OCI-LY1 (cell line): ENCODE results near the gene ABLIM1.

ENCODE experiments used
- H2AFZ ChIP-seq: fragments of 200-600 bp; sonication (generic), shearing (Covaris generic); 2 replicates; pipeline ENCODE4 v1.6.0; 2014; ENCODE audit warnings: antibody characterized with exemption, mild to moderate bottlenecking, low read length
- H3F3A ChIP-seq: fragments of 200-600 bp; sonication (generic), shearing (Covaris generic); 2 replicates; pipeline ENCODE4 v1.6.0; 2014; ENCODE audit warnings: mild to moderate bottlenecking, antibody characterized with exemption, low read length, moderate library complexity; ENCODE audit not compliant: insufficient read depth
- H3K27ac ChIP-seq: fragments of 200-600 bp; sonication (generic); 2 replicates; pipeline ENCODE4 v1.5.1; 2014; ENCODE audit warnings: low read length, mixed run types, mild to moderate bottlenecking, low read depth; ENCODE audit not compliant: poor library complexity, severe bottlenecking
- H3K27me3 ChIP-seq: fragments of 200-600 bp; sonication (generic); 2 replicates; pipeline ENCODE4 v1.6.0; 2014; ENCODE audit warnings: antibody characterized with exemption, mild to moderate bottlenecking, low read length, moderate library complexity; ENCODE audit not compliant: insufficient read depth
- H3K36me3 ChIP-seq: fragments of 200-600 bp; sonication (generic); 2 replicates; pipeline ENCODE4 v1.6.1; 2014; ENCODE audit warnings: mild to moderate bottlenecking, antibody characterized with exemption, low read length, moderate library complexity, mixed read lengths; ENCODE audit not compliant: insufficient read depth
- H3K4me1 ChIP-seq: fragments of 200-600 bp; sonication (generic); 2 replicates; pipeline ENCODE4 v1.5.1; 2014; ENCODE audit warnings: mild to moderate bottlenecking, low read length, moderate library complexity; ENCODE audit not compliant: insufficient read depth, severe bottlenecking
- H3K4me2 ChIP-seq: fragments of 200-600 bp; sonication (generic), shearing (Covaris generic); 2 replicates; pipeline ENCODE4 v1.6.1; 2014; ENCODE audit warnings: low read length
- H3K4me3 ChIP-seq: fragments of 200-600 bp; sonication (generic); 2 replicates; pipeline ENCODE4 v1.5.1; 2014; ENCODE audit warnings: low read length, low read depth, mild to moderate bottlenecking, mixed read lengths; ENCODE audit not compliant: poor library complexity, severe bottlenecking
- H3K79me2 ChIP-seq: fragments of 200-600 bp; shearing (Covaris generic); 2 replicates; pipeline ENCODE4 v1.6.1; 2016; ENCODE audit warnings: mixed run types, low read length, mixed read lengths; ENCODE audit not compliant: insufficient read depth
- H3K9ac ChIP-seq: fragments of 200-600 bp; sonication (generic), shearing (Covaris generic); 2 replicates; pipeline ENCODE4 v1.6.1; 2014; ENCODE audit warnings: mild to moderate bottlenecking, low read length, mixed read lengths
- H3K9me2 ChIP-seq: fragments of 200-600 bp; sonication (generic), shearing (Covaris generic); 2 replicates; pipeline ENCODE4 v1.6.1; 2014; ENCODE audit warnings: low read depth, mild to moderate bottlenecking, low read length, mixed read lengths
- H3K9me3 ChIP-seq: fragments of 200-600 bp; shearing (Covaris generic); 2 replicates; pipeline ENCODE4 v1.6.1; 2014; ENCODE audit warnings: low read length, mixed read lengths
- H4K20me1 ChIP-seq: fragments of 200-600 bp; sonication (generic), shearing (Covaris generic); 2 replicates; pipeline ENCODE4 v1.6.0; 2016; ENCODE audit warnings: mild to moderate bottlenecking, low read length; ENCODE audit not compliant: insufficient read depth
- CTCF ChIP-seq: fragments of 200-600 bp; sonication (generic), shearing (Covaris generic); IDR thresholded peaks from 2 replicates; pipeline ENCODE4 v1.5.1; 2017; ENCODE audit warnings: mild to moderate bottlenecking, antibody characterized with exemption, low read length, moderate library complexity, mixed read lengths
- EZH2 ChIP-seq: fragments of 200-600 bp; sonication (generic), shearing (Covaris generic); IDR thresholded peaks from 2 replicates; pipeline ENCODE4 v1.8.0; 2017; ENCODE audit warnings: borderline replicate concordance, mixed run types, mild to moderate bottlenecking, antibody characterized with exemption, low read length, moderate library complexity, mixed read lengths

Gene ABLIM1

GRCh38 chr10:114649217-114649903 lies 8.7 kb downstream of the ABLIM1 start:
- Histone ChIP-seq H3K27ac (no peak overlapping the region), H3K79me2 (no peaks in the 10 kb centered on the region), H3K9me2 (no peaks in the 10 kb centered on the region), H3F3A (no peaks in the 10 kb centered on the region), H3K4me2 (no peak overlapping the region), H3K27me3 (no peaks in the 10 kb centered on the region), H3K36me3 (no peaks in the 10 kb centered on the region), H2AFZ (no peak overlapping the region), H4K20me1 (no peaks in the 10 kb centered on the region), H3K9ac (no peak overlapping the region), H3K9me3 (no peaks in the 10 kb centered on the region), H3K4me3 (no peak overlapping the region), H3K4me1 (no peaks in the 10 kb centered on the region)
- TF ChIP-seq CTCF, result no peak
- no peak for TF ChIP-seq EZH2

GRCh38 chr10:114648368-114648767 lies 9.7 kb downstream of the ABLIM1 start:
- no peaks in the 10 kb centered on the region for H3K9me3 ChIP-seq
- H3K9me2 ChIP-seq, result no peaks in the 10 kb centered on the region
- H3K4me3 ChIP-seq, result no peak overlapping the region
- no peak overlapping the region for H2AFZ ChIP-seq
- no peaks in the 10 kb centered on the region for H3K27me3 ChIP-seq
- H3K4me1 ChIP-seq, result no peaks in the 10 kb centered on the region
- H3K36me3 ChIP-seq, result no peaks in the 10 kb centered on the region
- H3K27ac ChIP-seq, result no peak overlapping the region
- TF ChIP-seq EZH2 (no peak), CTCF (no peak)
- H4K20me1 ChIP-seq, result no peaks in the 10 kb centered on the region
- no peak overlapping the region for H3K4me2 ChIP-seq
- no peaks in the 10 kb centered on the region for H3K79me2 ChIP-seq
- no peak overlapping the region for H3K9ac ChIP-seq
- no peaks in the 10 kb centered on the region for H3F3A ChIP-seq

- no peak overlapping the region for H3K4me3 ChIP-seq
- H3K27ac ChIP-seq, result no peak overlapping the region
- no peaks in the 10 kb centered on the region for H3K79me2 ChIP-seq
- TF ChIP-seq CTCF, result no peak
- TF ChIP-seq EZH2, result no peak
- no peak overlapping the region for H3K9ac ChIP-seq
- no peaks in the 10 kb centered on the region for H3K27me3 ChIP-seq
- no peaks in the 10 kb centered on the region for H3F3A ChIP-seq
- H3K9me3 ChIP-seq, result no peaks in the 10 kb centered on the region
- no peaks in the 10 kb centered on the region for H3K36me3 ChIP-seq
- H2AFZ ChIP-seq, result no peak overlapping the region
- H3K9me2 ChIP-seq, result no peaks in the 10 kb centered on the region
- no peaks in the 10 kb centered on the region for H3K4me1 ChIP-seq
- no peaks in the 10 kb centered on the region for H4K20me1 ChIP-seq
- H3K4me2 ChIP-seq, result no peak overlapping the region
Observed at GRCh38 chr10:114647545-114648138, 10.4 kb downstream of the ABLIM1 start.
